Neural cell (in vitro differentiated cells): ENCODE data around the gene DUXB. TPM values are rescaled to one million over a fixed set of nuclear protein-coding genes. Genes with fewer than 3 reads are reported as not detected.

ENCODE experiments used
- H2AFZ ChIP-seq: fragments of 200-600, 300-800 bp; sonication (generic), shearing (Covaris generic); 2 replicates; pipeline ENCODE4 v1.6.0; 2014; ENCODE audit warnings: low read depth, mild to moderate bottlenecking, antibody characterized with exemption, low read length, moderate library complexity
- H3F3A ChIP-seq: fragments of 200-600 bp; shearing (Covaris generic); 2 replicates; pipeline ENCODE4 v1.6.1; 2016; ENCODE audit warnings: mild to moderate bottlenecking, moderate library complexity, mixed read lengths, antibody characterized with exemption, low read length; ENCODE audit not compliant: insufficient read depth, poor library complexity, severe bottlenecking
- H3K27ac ChIP-seq: fragments of 200-600, 300-800 bp; sonication (generic), shearing (Covaris generic); 2 replicates; pipeline ENCODE4 v1.5.1; 2014; ENCODE audit warnings: mild to moderate bottlenecking, low read length, moderate library complexity
- H3K27me3 ChIP-seq: fragments of 300-800, 200-600 bp; sonication (generic), shearing (Covaris generic); 2 replicates; pipeline ENCODE4 v1.6.0; 2014; ENCODE audit warnings: mild to moderate bottlenecking, low read depth, low read length, moderate library complexity; ENCODE audit not compliant: insufficient read depth
- H3K36me3 ChIP-seq: fragments of 300-800, 200-600 bp; sonication (generic), shearing (Covaris generic); 2 replicates; pipeline ENCODE4 v1.5.1; 2014; ENCODE audit warnings: mild to moderate bottlenecking, antibody characterized with exemption, low read length, moderate library complexity; ENCODE audit not compliant: insufficient read depth
- H3K4me2 ChIP-seq: fragments of 300-800, 200-600 bp; sonication (generic), shearing (Covaris generic); 2 replicates; pipeline ENCODE4 v1.6.0; 2014; ENCODE audit warnings: mild to moderate bottlenecking, low read length
- H3K4me3 ChIP-seq: fragments of 300-800, 200-600 bp; sonication (generic), shearing (Covaris generic); 2 replicates; pipeline ENCODE4 v1.5.1; 2014; ENCODE audit warnings: mild to moderate bottlenecking, low read length, moderate library complexity
- H3K79me2 ChIP-seq: fragments of 200-600 bp; shearing (Covaris generic); replicated peaks from 2 replicates; pipeline ENCODE4 v1.6.0; 2014; ENCODE audit warnings: mild to moderate bottlenecking, low read length, moderate library complexity; ENCODE audit not compliant: insufficient read depth
- H3K9ac ChIP-seq: fragments of 300-800, 200-600 bp; sonication (generic), shearing (Covaris generic); 2 replicates; pipeline ENCODE4 v1.6.1; 2016; ENCODE audit warnings: mild to moderate bottlenecking, low read length, mixed read lengths
- H3K9me2 ChIP-seq: fragments of 200-600 bp; shearing (Covaris generic); 2 replicates; pipeline ENCODE4 v1.6.1; 2016; ENCODE audit warnings: mild to moderate bottlenecking, low read length, mixed read lengths; ENCODE audit not compliant: insufficient read depth
- H3K9me3 ChIP-seq: fragments of 200-600, 300-800 bp; sonication (generic), shearing (Covaris generic); 2 replicates; pipeline ENCODE4 v1.6.1; 2016; ENCODE audit warnings: mild to moderate bottlenecking, mixed run types, low read length, moderate library complexity, mixed read lengths
- H4K20me1 ChIP-seq: fragments of 200-600 bp; shearing (Covaris generic); 2 replicates; pipeline ENCODE4 v1.6.1; 2016; ENCODE audit warnings: mild to moderate bottlenecking, mixed run types; ENCODE audit not compliant: insufficient read depth
- EP300 ChIP-seq: fragments of 450-650 bp; conservative IDR thresholded peaks from 2 replicates; pipeline ENCODE4 v1.6.1; 2014; ENCODE audit warnings: antibody characterized with exemption, mild to moderate bottlenecking, moderate library complexity; ENCODE audit not compliant: poor library complexity, severe bottlenecking
- EZH2 ChIP-seq: fragments of 200-600, 300-800 bp; shearing (Covaris generic), sonication (generic); IDR thresholded peaks from 2 replicates; pipeline ENCODE4 v1.6.1; 2014; ENCODE audit warnings: antibody characterized with exemption, low read length, borderline replicate concordance, mild to moderate bottlenecking; ENCODE audit not compliant: insufficient read depth, poor library complexity, severe bottlenecking
- MXI1 ChIP-seq: fragments of 450-650 bp; conservative IDR thresholded peaks from 2 replicates; pipeline ENCODE4 v1.6.1; 2014; ENCODE audit warnings: antibody characterized with exemption, mild to moderate bottlenecking; ENCODE audit not compliant: poor library complexity, severe bottlenecking
- POLR2AphosphoS5 ChIP-seq: IDR thresholded peaks from 2 replicates; pipeline ENCODE4 v1.6.1; 2012
- RAD21 ChIP-seq: fragments of 450-650 bp; conservative IDR thresholded peaks from 2 replicates; pipeline ENCODE4 v1.6.1; 2014; ENCODE audit warnings: antibody characterized with exemption, mild to moderate bottlenecking, moderate library complexity
- SMC3 ChIP-seq: fragments of 450-650 bp; conservative IDR thresholded peaks from 2 replicates; pipeline ENCODE4 v1.6.1; 2014; ENCODE audit warnings: antibody characterized with exemption, mild to moderate bottlenecking, moderate library complexity; ENCODE audit not compliant: poor library complexity
- TAF1 ChIP-seq: IDR thresholded peaks from 2 replicates; pipeline ENCODE4 v1.6.1; 2012; ENCODE audit warnings: low read depth
- polyA plus RNA-seq: library from polyadenylated mRNA; depleted of rRNA; stranded (reverse); fragments of >200 nt; gene quantifications from 2 replicates; pipeline ENCODE4 v1.2.3, GENCODE V29; 2014
- TF ChIP-seq, protein P1 (sequence below): fragments of 450-650 bp; IDR thresholded peaks from 2 replicates; pipeline ENCODE4 v1.5.1; 2014; ENCODE audit warnings: antibody characterized with exemption, mild to moderate bottlenecking, moderate library complexity; ENCODE audit not compliant: poor library complexity, severe bottlenecking
- TF ChIP-seq, protein P2 (sequence below): IDR thresholded peaks from 2 replicates; pipeline ENCODE4 v1.6.1; 2012; ENCODE audit warnings: borderline replicate concordance

The DUXB gene
- polyA plus RNA-seq, 1 donor from 2014 or later, result not detected

DNA sequence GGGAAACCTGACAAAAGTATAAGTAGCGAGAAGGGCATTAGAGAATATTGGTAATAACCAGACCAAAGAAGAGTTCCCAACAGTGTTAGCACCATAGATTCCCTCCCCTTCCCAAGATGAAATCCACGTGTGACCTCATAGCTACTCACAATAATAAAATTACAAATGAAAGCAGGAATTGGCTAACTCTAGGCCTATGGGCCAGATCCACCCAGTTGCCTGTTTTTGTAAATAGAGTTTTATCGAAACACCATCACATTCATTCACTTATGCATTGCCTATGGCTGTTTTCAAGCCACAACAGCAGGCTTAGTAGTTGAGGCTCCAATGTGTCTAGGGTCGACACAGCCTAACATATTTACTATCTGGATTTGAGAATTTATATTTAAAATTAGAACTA is 17.2 kb upstream of the DUXB start:
- Histone ChIP-seq H3K27ac (no peak overlapping the region), H3F3A (no peaks in the 10 kb centered on the region), H3K9me2 (no peaks in the 10 kb centered on the region), H3K9me3 (no peaks in the 10 kb centered on the region), H4K20me1 (no peaks in the 10 kb centered on the region), H3K9ac (no peak overlapping the region), H3K4me3 (no peak overlapping the region), H2AFZ (no peak overlapping the region), H3K27me3 (no peaks in the 10 kb centered on the region), H3K36me3 (no peaks in the 10 kb centered on the region), H3K4me2 (no peak overlapping the region), H3K79me2 (no peaks in the 10 kb centered on the region)
- TF ChIP-seq TAF1 (no peak), MXI1 (no peak), EP300 (no peak), POLR2AphosphoS5 (no peak), RAD21 (no peak), SMC3 (no peak), EZH2 (no peak)
- TF ChIP-seq, protein P1, sequence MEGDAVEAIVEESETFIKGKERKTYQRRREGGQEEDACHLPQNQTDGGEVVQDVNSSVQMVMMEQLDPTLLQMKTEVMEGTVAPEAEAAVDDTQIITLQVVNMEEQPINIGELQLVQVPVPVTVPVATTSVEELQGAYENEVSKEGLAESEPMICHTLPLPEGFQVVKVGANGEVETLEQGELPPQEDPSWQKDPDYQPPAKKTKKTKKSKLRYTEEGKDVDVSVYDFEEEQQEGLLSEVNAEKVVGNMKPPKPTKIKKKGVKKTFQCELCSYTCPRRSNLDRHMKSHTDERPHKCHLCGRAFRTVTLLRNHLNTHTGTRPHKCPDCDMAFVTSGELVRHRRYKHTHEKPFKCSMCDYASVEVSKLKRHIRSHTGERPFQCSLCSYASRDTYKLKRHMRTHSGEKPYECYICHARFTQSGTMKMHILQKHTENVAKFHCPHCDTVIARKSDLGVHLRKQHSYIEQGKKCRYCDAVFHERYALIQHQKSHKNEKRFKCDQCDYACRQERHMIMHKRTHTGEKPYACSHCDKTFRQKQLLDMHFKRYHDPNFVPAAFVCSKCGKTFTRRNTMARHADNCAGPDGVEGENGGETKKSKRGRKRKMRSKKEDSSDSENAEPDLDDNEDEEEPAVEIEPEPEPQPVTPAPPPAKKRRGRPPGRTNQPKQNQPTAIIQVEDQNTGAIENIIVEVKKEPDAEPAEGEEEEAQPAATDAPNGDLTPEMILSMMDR, result no peak
- TF ChIP-seq, protein P2, sequence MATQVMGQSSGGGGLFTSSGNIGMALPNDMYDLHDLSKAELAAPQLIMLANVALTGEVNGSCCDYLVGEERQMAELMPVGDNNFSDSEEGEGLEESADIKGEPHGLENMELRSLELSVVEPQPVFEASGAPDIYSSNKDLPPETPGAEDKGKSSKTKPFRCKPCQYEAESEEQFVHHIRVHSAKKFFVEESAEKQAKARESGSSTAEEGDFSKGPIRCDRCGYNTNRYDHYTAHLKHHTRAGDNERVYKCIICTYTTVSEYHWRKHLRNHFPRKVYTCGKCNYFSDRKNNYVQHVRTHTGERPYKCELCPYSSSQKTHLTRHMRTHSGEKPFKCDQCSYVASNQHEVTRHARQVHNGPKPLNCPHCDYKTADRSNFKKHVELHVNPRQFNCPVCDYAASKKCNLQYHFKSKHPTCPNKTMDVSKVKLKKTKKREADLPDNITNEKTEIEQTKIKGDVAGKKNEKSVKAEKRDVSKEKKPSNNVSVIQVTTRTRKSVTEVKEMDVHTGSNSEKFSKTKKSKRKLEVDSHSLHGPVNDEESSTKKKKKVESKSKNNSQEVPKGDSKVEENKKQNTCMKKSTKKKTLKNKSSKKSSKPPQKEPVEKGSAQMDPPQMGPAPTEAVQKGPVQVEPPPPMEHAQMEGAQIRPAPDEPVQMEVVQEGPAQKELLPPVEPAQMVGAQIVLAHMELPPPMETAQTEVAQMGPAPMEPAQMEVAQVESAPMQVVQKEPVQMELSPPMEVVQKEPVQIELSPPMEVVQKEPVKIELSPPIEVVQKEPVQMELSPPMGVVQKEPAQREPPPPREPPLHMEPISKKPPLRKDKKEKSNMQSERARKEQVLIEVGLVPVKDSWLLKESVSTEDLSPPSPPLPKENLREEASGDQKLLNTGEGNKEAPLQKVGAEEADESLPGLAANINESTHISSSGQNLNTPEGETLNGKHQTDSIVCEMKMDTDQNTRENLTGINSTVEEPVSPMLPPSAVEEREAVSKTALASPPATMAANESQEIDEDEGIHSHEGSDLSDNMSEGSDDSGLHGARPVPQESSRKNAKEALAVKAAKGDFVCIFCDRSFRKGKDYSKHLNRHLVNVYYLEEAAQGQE, result no peak

GRCh38 chr16:75714661-75715060 is 13.4 kb upstream of the DUXB start:
- Histone ChIP-seq H3K9me3 (peaks cover 5% of the 10 kb centered on the region), H3K4me2 (no peak overlapping the region), H3K36me3 (no peaks in the 10 kb centered on the region), H3K27me3 (no peaks in the 10 kb centered on the region), H3F3A (no peaks in the 10 kb centered on the region), H3K9me2 (no peaks in the 10 kb centered on the region), H3K9ac (no peak overlapping the region), H4K20me1 (no peaks in the 10 kb centered on the region), H3K4me3 (no peak overlapping the region), H3K27ac (no peak overlapping the region), H2AFZ (no peak overlapping the region), H3K79me2 (no peaks in the 10 kb centered on the region)
- no peak for TF ChIP-seq MXI1
- no peak for TF ChIP-seq EZH2
- TF ChIP-seq SMC3, result no peak
- TF ChIP-seq POLR2AphosphoS5, result no peak
- TF ChIP-seq, protein P1, result no peak
- TF ChIP-seq RAD21, result no peak
- TF ChIP-seq, protein P2, result no peak
- no peak for TF ChIP-seq TAF1
- TF ChIP-seq EP300, result no peak
